ENCODE results near the gene UGDH.

Gene UGDH

DNA sequence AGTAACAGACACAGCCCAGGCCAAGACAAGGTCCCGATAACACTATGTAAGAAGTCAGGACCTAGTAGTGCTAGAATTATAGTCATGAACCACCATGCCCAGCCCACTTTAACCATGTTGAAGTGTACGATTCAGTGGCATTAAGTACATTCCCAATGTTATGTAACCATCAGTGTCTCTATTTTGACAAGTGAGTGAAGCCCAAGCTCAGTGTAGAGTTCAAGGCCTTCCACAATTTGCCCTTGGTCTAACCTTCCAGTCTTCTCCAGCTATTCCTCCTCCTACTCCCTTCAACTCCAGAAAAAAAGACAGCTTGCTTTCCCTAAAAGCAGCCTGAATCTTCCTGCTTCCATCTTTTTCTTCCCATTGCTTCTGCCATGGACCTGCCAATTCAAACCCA is 36.9 kb downstream of the UGDH start:
- ChIA-PET POLR2A (interaction anchor here (0.6 kb wide), 1 partner anchor 786 kb away, joined by 4 read pairs; no protein-coding TSS in a partner anchor), CTCF (no interaction called here)
- no peak overlapping the region for H3K4me3 ChIP-seq (ENCODE audit: low read depth, low read length)
- H3K36me3 ChIP-seq (ENCODE audit: control insufficient read depth in 2 of 2, insufficient read depth in 1 of 2, low read length in 2 of 2): no peaks in the 10 kb centered on the region
- no peak overlapping the region for H3K27ac ChIP-seq (ENCODE audit: extremely low read depth, low read depth, low read length)
- H3K9me3 ChIP-seq (ENCODE audit: control insufficient read depth, insufficient read depth, low read depth, low read length): no peaks in the 10 kb centered on the region
- H3K4me1 ChIP-seq (ENCODE audit: control insufficient read depth, insufficient read depth, low read length): no peaks in the 10 kb centered on the region
- TF ChIP-seq ZNF571 (tag by site-specific recombination; IDR thresholded peaks at IDR 0.05) (no peak), ZNF169 (tag by site-specific recombination; IDR thresholded peaks at IDR 0.05) (no peak), ZBTB17 (tag by site-specific recombination; IDR thresholded peaks at IDR 0.05) (no peak), SALL2 (tag by site-specific recombination; IDR thresholded peaks at IDR 0.05; ENCODE audit: borderline replicate concordance) (no peak), ZNF184 (tag by site-specific recombination; IDR thresholded peaks at IDR 0.05) (no peak)
- TF ChIP-seq, protein P1, sequence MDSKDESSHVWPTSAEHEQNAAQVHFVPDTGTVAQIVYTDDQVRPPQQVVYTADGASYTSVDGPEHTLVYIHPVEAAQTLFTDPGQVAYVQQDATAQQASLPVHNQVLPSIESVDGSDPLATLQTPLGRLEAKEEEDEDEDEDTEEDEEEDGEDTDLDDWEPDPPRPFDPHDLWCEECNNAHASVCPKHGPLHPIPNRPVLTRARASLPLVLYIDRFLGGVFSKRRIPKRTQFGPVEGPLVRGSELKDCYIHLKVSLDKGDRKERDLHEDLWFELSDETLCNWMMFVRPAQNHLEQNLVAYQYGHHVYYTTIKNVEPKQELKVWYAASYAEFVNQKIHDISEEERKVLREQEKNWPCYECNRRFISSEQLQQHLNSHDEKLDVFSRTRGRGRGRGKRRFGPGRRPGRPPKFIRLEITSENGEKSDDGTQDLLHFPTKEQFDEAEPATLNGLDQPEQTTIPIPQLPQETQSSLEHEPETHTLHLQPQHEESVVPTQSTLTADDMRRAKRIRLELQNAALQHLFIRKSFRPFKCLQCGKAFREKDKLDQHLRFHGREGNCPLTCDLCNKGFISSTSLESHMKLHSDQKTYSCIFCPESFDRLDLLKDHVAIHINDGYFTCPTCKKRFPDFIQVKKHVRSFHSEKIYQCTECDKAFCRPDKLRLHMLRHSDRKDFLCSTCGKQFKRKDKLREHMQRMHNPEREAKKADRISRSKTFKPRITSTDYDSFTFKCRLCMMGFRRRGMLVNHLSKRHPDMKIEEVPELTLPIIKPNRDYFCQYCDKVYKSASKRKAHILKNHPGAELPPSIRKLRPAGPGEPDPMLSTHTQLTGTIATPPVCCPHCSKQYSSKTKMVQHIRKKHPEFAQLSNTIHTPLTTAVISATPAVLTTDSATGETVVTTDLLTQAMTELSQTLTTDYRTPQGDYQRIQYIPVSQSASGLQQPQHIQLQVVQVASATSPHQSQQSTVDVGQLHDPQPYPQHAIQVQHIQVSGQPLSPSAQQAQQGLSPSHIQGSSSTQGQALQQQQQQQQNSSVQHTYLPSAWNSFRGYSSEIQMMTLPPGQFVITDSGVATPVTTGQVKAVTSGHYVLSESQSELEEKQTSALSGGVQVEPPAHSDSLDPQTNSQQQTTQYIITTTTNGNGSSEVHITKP (tag by site-specific recombination; IDR thresholded peaks at IDR 0.05): no peak
- TF ChIP-seq, protein P2, sequence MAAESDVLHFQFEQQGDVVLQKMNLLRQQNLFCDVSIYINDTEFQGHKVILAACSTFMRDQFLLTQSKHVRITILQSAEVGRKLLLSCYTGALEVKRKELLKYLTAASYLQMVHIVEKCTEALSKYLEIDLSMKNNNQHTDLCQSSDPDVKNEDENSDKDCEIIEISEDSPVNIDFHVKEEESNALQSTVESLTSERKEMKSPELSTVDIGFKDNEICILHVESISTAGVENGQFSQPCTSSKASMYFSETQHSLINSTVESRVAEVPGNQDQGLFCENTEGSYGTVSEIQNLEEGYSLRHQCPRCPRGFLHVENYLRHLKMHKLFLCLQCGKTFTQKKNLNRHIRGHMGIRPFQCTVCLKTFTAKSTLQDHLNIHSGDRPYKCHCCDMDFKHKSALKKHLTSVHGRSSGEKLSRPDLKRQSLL (tag by site-specific recombination; IDR thresholded peaks at IDR 0.05): no peak
- TF ChIP-seq, protein P3, sequence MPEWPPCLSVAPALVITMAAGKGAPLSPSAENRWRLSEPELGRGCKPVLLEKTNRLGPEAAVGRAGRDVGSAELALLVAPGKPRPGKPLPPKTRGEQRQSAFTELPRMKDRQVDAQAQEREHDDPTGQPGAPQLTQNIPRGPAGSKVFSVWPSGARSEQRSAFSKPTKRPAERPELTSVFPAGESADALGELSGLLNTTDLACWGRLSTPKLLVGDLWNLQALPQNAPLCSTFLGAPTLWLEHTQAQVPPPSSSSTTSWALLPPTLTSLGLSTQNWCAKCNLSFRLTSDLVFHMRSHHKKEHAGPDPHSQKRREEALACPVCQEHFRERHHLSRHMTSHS (tag by site-specific recombination; IDR thresholded peaks at IDR 0.05): no peak

DNA sequence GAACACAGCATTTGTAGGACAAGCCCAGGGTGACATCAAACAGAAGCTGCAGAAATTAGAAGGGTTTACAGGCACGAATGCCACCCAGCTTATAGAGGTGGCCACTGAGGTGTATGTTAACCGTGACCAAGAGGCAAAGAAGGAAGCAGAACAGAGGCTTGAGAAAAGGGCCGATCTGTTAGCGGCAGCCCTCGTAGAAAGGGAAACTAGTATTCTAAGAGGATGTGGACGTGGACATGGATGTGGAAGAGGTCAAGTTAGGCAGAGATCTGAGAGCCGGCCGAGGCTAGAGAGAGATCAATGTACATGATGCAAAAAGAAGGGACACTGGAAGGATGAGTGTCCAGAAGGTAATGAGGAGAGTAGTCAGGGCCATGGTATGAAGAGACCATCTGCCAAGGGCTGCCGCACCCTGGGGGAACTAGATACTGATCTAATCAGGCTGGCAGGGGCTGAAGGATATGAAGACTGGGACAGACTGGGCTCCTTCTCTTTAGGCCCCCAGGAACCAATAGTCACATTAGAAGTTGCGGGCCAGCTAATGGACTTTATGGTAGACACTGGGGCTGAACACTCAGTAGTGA is 40.9 kb downstream of the UGDH start:
- ChIA-PET CTCF (interaction anchor here (0.6 to 1.0 kb wide), 2 partner anchors 468 to 492 kb away, joined by 3 read pairs; no protein-coding TSS in a partner anchor), POLR2A (no interaction called here)
- Histone ChIP-seq H3K4me1 (ENCODE audit: control insufficient read depth, insufficient read depth, low read length) (no peaks in the 10 kb centered on the region), H3K9me3 (ENCODE audit: control insufficient read depth, insufficient read depth, low read depth, low read length) (no peaks in the 10 kb centered on the region), H3K4me3 (ENCODE audit: low read depth, low read length) (no peak overlapping the region), H3K27ac (ENCODE audit: extremely low read depth, low read depth, low read length) (no peak overlapping the region), H3K36me3 (ENCODE audit: control insufficient read depth in 2 of 2, insufficient read depth in 1 of 2, low read length in 2 of 2) (no peaks in the 10 kb centered on the region)
- TF ChIP-seq ZNF791 (tag by site-specific recombination; IDR thresholded peaks at IDR 0.05) (no peak), ZNF521 (tag by site-specific recombination; IDR thresholded peaks at IDR 0.05) (no peak), ZBTB17 (tag by site-specific recombination; IDR thresholded peaks at IDR 0.05) (no peak), ZNF211 (tag by site-specific recombination; IDR thresholded peaks at IDR 0.05; ENCODE audit: low read depth) (no peak), ZNF747 (tag by site-specific recombination; IDR thresholded peaks at IDR 0.05) (no peak), HOXC10 (CRISPR knock-in tag; IDR thresholded peaks at IDR 0.05) (no peak)

DNA sequence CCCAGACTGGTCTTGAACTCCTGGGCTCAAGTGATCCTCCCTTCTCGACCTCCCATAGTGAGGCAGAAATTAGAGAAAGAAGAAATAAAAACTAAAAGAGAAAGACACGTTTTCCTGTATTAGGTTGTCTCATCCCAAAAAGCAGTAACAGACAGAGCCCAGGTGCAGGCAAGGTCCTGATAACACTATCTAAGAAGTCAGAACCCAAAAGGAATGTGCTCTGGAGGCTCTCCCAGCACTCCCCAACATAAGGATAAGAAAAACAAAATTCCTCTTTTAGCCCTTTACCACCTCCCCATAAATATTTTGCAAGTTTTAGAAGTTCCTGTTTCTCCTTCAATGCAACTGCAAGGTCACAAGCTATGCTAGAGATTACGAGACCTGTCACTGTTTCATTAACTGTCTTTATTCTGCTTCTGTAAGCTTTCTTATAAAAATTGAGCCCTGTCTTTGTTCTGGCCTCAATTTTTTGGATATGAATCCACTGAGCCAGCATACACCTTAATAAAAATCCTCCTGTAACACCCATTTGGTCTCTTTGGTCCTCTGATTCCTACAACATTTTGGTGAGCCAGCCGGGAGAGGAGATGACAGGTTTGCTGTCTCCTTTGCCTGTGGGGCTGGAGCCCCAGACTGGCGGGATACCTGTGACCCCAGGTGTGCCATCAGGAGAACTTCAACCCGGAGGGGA is 42.5 kb downstream of the UGDH start:
- CTCF ChIA-PET: no interaction called here
- Histone ChIP-seq H3K36me3 (ENCODE audit: control insufficient read depth in 2 of 2, insufficient read depth in 1 of 2, low read length in 2 of 2) (no peaks in the 10 kb centered on the region), H3K9me3 (ENCODE audit: control insufficient read depth, insufficient read depth, low read depth, low read length) (no peaks in the 10 kb centered on the region), H3K27ac (ENCODE audit: extremely low read depth, low read depth, low read length) (no peak overlapping the region), H3K4me1 (ENCODE audit: control insufficient read depth, insufficient read depth, low read length) (no peaks in the 10 kb centered on the region), H3K4me3 (ENCODE audit: low read depth, low read length) (no peak overlapping the region)
- POLR2A ChIA-PET: no interaction called here
- TF ChIP-seq TRIM28 (IDR thresholded peaks at IDR 0.05; ENCODE audit: borderline replicate concordance, low read length): peak; percentile 38; the same call in 1 of the 2 replicates
- TF ChIP-seq SETDB1 (IDR thresholded peaks at IDR 0.05; ENCODE audit: insufficient read length, low read length): peak; percentile 81
- no peak for TF ChIP-seq ZNF248 (tag by site-specific recombination; IDR thresholded peaks at IDR 0.05)
